GM12891 (cell line): ENCODE data around the gene UBASH3B.

Source experiments
- POLR2A ChIP-seq: IDR thresholded peaks from 2 replicates; pipeline ENCODE4 v1.6.1; 2011; ENCODE audit warnings: low read depth, low read length, control low read depth
- POLR2AphosphoS5 ChIP-seq: IDR thresholded peaks from 2 replicates; pipeline ENCODE4 v1.6.1; 2011; ENCODE audit warnings: low read depth, low read length, control low read depth
- POU2F2 ChIP-seq: IDR thresholded peaks from 2 replicates; pipeline ENCODE4 v1.6.1; 2011; ENCODE audit warnings: low read depth, mild to moderate bottlenecking, control low read depth, low read length, moderate library complexity
- SPI1 ChIP-seq: IDR thresholded peaks from 2 replicates; pipeline ENCODE4 v1.6.1; 2011; ENCODE audit warnings: low read depth, low read length, control low read depth

DNA sequence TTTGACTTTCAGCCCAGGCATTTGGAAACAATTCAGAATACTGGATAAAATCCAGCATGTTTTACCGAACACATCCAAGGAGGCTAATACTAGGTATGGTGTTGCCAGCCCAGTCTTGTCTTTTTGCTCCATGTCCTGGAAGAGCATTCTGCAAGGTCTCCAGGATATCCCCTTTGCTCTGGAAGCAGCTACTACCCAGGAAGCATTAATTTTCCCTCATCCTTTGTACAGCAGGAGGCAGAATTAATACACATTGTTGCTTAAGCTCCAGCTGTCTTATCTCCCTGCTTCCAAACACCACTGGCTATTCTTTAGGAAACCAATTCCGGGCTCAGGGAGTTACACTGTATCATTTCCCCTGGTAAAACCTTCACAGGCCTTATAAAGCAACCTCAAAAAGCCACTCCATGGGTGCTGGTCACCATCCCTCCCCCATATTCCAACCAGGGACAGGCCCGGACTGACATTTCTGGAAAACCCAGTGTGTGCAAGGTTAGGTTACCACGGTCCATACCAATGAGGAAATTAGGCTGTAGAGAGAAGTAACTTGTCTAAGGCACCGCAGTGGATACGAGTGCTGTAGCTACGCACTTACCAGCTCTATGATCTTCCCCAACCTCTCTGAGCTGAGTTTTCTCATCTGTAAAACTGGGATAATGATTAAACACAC is 1.5 kb upstream of the UBASH3B start:
- TF ChIP-seq POLR2A (no peak), POLR2AphosphoS5 (no peak), SPI1 (no peak), POU2F2 (no peak)
